ENCODE data around the gene SIL1.

Gene SIL1

GRCh38 chr5:138972836-138973235, 225.3 kb downstream of the SIL1 start:
- no peak for DNase-seq

DNA sequence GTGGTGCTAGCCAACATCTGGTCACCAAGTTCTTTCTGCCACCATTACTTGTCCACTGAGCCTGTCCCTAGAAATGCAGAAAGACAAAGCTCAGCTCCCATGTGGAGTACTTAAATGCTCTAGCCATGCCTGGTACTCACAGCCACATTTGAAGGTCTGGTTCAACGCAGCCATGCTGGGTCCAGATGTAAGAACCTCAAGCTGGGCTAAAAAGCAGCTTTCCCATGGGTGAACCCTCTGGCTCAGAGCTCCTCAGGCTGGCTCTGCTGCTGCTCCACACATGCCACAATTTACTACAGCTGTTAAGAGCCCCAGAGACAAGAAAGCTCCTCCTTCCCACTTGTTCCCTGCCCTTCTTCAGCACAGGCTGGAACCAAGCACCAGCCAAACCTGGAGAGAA, 225.9 kb downstream of the SIL1 start:
- DNase-seq: no peak

DNA sequence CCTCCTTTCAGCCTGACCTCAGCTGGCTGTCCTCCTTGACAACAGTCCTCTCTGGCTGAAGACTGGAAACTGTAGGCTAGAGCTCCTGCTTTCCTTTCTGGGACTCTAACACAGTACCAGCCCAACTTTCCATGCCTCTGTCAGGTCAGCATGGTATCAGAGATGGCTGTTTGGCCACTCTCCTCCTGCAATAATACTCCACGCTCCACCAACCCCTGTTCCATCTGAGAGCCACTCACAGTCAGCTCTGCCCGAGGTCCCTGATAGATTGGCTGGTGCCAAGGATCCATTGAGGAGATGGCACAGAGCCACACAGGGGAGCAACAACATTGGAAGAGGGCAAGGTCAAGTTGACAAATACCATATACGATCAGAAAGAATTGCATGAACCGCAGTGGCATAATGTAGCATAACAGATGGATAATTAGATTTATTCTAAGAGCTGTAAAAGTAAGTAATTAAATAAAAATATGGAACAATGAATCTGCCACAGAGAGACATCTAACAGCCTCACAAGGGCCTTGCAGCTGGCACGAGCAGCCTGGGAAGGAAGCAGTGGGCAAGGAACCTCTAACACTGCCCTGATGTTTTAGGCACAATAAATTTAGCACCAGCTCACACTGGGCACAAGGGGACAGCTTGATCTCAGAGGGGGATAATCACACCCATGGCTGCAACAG, 228.7 kb downstream of the SIL1 start:
- no peak for DNase-seq

DNA sequence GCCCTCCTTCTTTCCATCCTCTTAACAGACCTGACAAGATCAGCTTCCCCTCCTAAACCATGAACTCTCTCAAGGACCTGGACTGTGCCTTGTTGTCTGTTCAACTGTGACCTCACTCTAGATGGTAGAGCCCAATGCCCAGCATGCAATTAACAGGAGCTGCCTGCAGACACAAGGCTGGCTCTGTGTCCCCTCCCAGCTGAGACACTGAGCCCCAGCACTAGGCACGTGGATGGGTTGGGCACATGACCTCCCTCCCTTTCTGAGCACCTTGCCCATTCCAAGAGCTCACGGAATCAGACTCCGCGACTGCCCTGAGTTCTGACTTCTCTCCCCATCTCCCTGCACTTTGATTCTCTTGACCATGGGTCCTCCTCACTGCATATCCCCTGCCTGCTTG, 229.6 kb downstream of the SIL1 start:
- DNase-seq: no peak

DNA sequence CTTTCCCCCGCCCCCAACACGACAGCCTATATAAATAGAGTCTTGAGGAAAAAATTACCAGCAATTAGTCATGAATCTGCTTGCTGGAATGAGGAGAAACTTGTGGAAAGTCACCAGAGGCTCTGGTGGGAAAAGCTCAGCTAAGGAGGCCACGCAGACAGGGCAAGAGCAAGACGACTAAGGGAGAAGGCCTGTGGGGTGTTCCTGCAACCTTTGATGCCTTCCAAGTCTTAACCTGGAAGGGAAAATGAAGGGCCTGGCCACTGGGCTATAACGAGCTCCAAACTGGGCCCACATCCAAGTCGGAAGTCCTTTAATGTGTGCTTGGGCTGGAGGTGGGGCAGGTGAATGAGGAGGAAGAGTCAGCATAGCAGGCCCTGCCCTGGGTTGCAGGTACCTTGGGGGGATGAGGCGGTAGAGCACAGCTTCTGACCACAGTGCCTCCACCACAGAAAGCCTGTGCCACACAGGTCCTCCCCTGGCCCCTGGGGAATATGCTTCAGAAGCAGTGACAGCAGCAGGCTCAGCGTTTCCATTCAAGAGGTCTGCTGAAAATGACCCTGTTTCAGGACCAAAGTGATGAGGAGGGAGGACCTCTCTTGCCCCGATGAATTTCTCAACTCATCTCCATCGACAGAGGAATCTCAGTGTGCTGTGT, 230.2 kb downstream of the SIL1 start:
- no peak for DNase-seq

DNA sequence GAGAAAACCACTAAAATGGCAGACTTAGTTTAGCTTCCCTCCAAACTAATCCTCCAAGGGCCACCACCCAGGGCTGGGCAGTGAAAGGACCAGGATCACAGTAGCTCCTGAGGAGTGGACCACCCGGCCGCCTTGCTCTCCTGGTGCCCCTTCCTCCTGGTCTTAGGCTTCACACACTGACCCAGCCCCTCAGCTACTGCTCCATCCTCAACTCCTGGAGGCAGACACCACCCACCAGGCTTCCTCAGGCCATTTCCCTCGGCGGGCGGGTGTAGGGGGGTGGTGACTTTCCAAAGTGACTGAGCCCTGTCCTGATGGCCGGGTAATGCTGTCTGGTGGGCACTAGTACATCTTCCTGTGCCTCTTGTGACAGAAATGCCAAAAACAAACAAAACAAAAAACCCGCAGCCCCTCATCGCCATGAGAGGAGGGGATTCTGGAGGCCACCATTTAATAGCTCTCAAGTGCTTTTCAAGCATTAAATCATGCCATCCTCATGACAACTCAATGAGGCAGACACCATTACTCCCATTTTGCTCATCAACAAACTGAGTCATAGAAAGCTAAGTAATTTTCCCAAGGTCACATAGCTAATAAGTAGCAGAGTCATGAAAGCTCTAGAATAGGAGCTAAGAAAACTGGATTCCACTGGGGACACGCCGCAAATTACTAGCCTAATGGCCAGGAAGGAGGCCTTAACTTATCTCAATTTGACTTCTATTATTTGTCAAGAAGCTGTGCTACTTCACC, 231.8 kb downstream of the SIL1 start:
- DNase-seq: no peak

DNA sequence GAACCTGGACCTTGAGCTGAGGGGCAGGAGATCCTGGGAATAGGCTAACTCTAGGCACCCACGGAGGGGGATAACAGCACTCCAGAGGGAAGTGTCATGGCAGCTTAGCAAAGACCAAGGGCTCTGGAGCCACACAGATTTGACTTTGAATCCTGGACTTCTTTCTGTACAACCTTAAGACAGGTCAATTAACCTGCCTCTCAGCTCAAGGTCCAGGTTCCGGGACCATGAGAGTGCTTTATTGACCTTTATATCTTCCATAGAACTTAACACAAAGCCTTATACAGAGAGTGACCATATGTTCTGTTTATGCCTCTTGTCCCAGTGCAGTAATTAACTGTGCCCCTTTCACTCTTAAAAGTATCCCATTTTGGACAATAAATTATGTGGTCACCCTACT, 232.5 kb downstream of the SIL1 start:
- no peak for DNase-seq

DNA sequence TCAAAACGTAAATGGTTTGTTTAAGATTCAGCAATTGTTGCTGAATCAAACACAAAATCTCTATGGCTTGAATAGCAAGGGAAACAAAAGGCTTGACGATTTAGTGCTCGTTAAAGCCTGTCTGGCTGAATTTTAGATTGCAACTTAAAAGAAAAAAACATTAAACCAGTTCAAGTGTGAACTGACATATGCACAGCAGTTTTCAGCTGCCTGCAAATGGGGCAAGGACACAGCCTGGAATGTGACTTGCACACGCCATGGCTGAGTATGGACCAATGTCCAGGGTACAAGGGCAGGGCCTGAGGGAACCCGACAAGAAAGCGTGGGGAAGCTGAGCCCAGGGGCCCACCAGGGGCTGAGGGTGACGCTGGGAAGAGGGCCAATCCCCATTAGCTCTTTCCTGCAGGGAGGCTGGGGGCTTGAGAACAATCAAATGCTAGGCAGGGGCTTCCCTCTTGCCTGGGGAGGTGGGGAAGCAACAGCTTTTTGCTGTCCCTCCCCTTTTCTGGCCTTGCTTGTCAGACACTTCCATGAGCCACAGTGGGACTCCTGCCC, 233.4 kb downstream of the SIL1 start:
- DNase-seq: no peak

DNA sequence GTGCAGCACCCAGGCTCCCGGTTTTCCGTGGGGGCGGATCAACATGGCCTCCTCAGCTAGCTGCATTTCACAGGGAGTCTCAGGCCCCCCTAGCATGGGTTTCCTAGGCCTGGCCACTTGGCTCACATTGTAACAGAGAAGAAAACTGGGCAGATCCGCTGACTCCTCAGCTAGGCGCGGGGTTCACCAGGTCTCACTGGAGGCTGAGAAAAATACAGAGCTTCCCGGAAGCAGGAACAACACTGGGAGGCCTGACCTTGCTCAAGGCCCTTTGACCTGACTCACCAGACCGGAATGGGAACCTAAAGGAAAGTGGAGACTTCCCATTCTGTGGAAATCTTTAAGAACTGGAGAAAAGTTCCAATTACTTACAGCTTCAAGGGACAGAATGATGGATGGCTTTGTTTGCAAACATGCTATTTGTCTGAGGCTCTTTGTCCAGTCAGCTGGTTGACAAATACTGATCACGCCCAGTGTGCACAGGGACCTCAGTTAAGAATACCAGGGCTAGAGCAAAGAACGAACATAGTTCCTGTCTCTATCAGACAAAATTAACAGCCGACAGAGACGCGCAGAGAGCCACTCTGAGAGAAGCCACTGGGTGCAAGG, 234.3 kb downstream of the SIL1 start:
- no peak for DNase-seq

DNA sequence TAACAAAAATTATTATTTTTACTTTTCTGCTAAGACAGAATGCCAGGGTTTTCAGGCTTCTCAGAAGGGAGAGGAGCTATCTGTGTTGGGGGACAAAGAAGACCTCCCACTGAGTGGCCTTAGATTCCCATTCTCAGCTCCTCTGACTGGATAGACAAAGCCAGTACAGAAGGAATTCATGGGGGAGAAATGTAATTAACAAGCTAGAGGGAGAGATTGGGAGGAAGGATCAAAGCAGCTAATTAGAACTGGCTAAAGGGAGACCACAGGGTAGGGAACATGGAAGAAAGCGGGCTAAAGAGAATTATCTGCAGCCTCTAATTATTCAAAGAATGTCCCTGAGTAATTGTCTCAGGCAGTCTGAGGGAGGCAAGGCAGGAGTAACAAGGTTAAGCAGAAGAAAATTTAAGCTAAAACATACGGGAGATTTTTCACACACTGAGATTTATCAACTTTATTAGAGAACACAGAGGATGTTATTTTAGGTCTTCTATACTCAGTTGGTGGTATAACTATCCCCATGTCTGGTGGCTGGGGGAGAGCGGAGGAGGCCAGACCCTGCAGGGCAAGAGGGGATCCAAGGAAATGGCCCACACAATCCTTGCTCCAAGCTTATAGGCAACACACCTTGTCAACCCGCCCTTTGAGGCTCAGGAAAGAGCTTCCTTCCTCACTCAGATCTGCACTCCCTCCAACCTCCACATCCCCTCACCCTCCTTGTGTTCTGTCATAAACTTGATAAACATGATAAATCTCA, 235.4 kb downstream of the SIL1 start:
- no peak for DNase-seq

DNA sequence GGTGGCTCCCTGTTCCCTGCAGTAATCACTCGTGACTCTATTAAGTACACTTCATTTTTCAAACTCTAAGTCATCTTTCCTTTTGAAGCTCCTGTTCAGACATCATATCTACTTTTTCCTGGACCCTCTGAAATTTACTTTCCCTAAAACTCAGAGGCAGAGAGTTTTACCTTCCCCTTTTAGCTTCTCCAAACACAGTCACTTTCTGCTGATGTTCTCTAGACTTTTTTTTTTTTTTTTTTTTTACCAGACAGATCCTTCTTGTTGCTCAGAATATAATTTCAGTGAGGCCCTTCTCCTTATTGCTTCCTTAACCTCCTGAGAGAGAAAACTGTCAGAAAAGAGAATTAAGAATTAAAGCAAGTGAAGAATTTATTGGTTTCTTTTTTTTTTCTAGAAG, 236.4 kb downstream of the SIL1 start:
- DNase-seq: no peak

GRCh38 chr5:138961221-138961620, 236.9 kb downstream of the SIL1 start:
- no peak for DNase-seq

GRCh38 chr5:138960145-138960692, 237.9 kb downstream of the SIL1 start:
- no peak for DNase-seq

DNA sequence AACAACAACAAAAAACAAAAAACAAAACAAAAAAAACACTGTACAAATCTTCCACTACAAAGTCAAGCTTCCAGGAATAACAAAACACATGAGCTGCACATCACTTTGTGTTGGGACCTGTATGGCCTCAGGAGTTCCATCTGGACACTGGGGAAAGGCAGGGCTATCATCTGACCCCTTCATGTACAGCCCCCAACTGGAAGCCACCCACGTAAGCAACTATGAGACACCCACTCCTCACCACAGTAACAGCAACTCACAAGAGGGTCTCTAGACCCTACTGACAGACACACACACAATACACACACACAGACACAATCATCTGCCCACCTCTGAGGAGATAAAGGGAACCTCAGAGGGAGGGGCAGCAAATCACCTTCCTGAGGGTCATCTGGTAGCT, 241.4 kb downstream of the SIL1 start:
- DNase-seq: no peak

DNA sequence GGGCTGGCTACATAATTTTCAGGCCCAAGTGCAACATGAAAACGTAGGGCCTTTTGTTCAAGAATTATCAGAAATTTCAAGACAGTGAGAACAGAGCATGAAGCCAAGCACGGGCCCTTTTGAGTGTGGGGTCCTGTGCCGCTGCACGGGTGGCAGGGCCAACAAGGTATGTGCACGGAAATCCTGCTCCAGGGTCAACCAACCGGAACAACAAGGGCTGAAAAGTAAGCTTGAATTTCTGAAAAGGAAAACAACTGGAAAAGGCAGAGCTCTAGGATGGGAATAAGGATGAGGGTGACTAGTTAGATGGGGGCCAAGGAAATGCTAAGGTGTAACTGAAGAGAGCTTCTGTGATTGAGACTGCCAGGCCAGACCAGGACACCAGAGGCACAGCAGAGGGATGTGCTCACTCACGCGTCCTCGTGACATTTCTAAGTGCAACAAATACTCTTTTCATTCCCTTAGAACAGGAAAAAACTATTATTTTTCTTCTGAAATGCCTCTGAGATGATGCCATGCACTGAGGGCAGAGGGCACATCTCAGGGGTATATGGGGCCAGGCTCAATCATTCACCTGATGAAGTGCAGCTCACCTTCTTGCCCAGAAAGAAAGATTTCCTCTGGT, 242.4 kb downstream of the SIL1 start:
- DNase-seq: no peak

GRCh38 chr5:138955013-138955660, 243.0 kb downstream of the SIL1 start:
- peak; percentile 1 for DNase-seq

DNA sequence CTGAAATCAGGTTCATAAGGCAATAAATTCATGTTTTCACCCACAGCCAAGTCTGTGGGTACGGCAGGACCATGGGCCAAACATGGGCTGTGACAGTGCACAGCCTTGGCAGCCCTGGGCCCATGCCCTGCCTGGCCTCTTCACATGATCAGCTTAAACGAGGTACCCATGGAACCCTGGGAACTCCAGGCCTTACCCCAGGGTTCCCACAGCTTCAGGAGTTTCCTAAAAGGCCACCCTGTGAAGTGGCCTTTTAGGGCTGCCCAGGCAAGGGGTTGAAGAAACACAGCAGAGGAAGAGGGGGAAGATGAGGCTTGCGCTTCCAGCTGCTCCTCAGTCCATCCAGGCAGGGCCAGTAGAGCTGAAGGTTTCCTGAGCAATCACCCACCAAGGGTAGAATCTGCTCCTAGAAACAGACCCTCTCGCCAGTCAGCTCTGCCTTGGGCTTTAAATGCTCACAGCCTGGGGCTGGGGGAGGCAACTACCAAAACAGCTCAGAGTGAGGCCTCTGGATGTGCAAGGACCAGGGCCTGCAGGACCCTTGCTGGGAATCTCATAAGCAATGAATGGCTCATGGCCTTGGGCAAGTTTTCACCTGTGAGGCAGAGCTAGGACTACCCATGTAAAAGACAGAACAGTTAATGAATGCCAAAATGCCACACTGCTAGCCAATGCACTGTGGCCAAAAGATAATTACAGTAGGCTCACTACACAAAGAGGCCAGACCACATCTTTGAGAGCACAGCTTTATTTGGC, 243.7 kb downstream of the SIL1 start:
- DNase-seq: no peak

DNA sequence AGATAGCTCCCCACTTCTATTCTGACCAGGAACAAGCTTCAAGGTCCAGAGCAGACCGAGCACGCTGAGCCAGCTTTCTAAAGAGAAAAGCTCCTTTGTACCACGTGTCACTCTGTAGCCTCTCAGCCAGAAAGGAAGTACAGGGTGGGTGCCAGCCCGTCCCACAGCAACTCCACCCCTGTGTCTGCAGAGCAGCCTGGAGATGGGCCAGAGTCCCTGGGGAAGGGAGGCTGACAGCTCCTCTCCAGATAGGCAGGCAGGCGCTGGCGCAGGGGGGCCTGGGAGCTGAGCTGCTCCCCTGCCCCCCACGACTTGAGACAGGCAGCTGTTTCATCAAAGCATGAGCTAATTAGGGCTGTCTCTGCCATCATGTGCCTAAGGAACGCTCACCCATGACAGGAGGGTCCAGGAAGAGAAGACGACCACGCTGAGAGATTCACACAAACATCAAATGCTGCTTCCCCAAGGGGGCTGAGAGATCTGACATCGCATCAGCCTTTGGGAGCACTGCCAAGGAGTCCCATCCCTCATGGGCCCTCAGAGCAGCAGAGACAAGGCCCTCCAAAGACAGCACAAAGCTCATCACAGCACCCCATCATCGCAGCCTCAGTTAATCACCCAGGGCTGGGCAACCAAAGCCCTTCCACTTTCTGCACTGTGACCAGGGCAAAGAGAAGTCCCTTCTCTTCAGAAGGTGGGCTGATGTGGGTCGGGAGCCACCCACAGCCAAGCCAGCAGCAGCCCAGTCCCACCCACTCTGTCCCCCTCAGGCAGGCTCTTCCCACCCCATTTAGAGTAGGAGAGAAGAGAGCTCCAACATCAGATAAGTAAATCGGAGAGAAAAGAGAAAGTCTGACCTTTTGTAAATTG, 244.5 kb downstream of the SIL1 start:
- DNase-seq: no peak

GRCh38 chr5:138952962-138953361, 245.2 kb downstream of the SIL1 start:
- DNase-seq: no peak
